H9 (cell line): ENCODE data around the gene SAFB. TPM values are rescaled to one million over a fixed set of nuclear protein-coding genes. Genes with fewer than 3 reads are reported as not detected.

Experiments
- DNase-seq: peaks from one replicate; pipeline ENCODE4 v3.0.0-alpha.2; 2017
- H2AFZ ChIP-seq: one replicate; pipeline ENCODE4 v1.6.1; 2013; ENCODE audit warnings: mild to moderate bottlenecking, low read length, control low read depth, moderate library complexity
- H2AK5ac ChIP-seq: 2 replicates; pipeline ENCODE4 v1.6.1; 2013; ENCODE audit warnings: low read length, control low read depth, mixed read lengths; ENCODE audit not compliant: insufficient read length
- H2BK120ac ChIP-seq: one replicate; pipeline ENCODE4 v1.6.1; 2013; ENCODE audit warnings: low read depth, mild to moderate bottlenecking, low read length, control low read depth, inconsistent platforms; ENCODE audit not compliant: poor library complexity, severe bottlenecking
- H2BK12ac ChIP-seq: 2 replicates; pipeline ENCODE4 v1.6.1; 2013; ENCODE audit warnings: low read length, control low read depth, mixed read lengths, low read depth; ENCODE audit not compliant: insufficient read length
- H2BK15ac ChIP-seq: 2 replicates; pipeline ENCODE4 v1.6.1; 2013; ENCODE audit warnings: low read depth, low read length, control low read depth
- H2BK20ac ChIP-seq: one replicate; pipeline ENCODE4 v1.6.1; 2013; ENCODE audit warnings: low read depth, mild to moderate bottlenecking, low read length, control low read depth, inconsistent platforms; ENCODE audit not compliant: poor library complexity, severe bottlenecking
- H2BK5ac ChIP-seq: 2 replicates; pipeline ENCODE4 v1.6.1; 2013; ENCODE audit warnings: low read length, control low read depth, mixed read lengths; ENCODE audit not compliant: insufficient read length
- H3K14ac ChIP-seq: 2 replicates; pipeline ENCODE4 v1.6.1; 2013; ENCODE audit warnings: low read length, control low read depth; ENCODE audit not compliant: insufficient read depth
- H3K18ac ChIP-seq: 2 replicates; pipeline ENCODE4 v1.6.1; 2013; ENCODE audit warnings: low read depth, mild to moderate bottlenecking, mixed read lengths, low read length, control low read depth; ENCODE audit not compliant: insufficient read length
- H3K23ac ChIP-seq: 2 replicates; pipeline ENCODE4 v1.6.1; 2013; ENCODE audit warnings: low read length, control low read depth, mixed read lengths, low read depth; ENCODE audit not compliant: insufficient read length
- H3K23me2 ChIP-seq: 2 replicates; pipeline ENCODE4 v1.6.1; 2013; ENCODE audit warnings: low read depth, mild to moderate bottlenecking, mixed read lengths, low read length, control low read depth; ENCODE audit not compliant: insufficient read length, poor library complexity, severe bottlenecking
- H3K27ac ChIP-seq: 2 replicates; pipeline ENCODE4 v1.5.1; 2013; ENCODE audit warnings: low read length, control low read depth, mixed read lengths, low read depth; ENCODE audit not compliant: insufficient read length
- H3K27me3 ChIP-seq: 2 replicates; pipeline ENCODE4 v1.6.1; 2013; ENCODE audit warnings: low read length, control low read depth, inconsistent platforms; ENCODE audit not compliant: insufficient read depth
- H3K4ac ChIP-seq: 2 replicates; pipeline ENCODE4 v1.6.1; 2013; ENCODE audit warnings: low read depth, mild to moderate bottlenecking, control low read depth, inconsistent platforms, low read length, moderate library complexity
- H3K4me1 ChIP-seq: 2 replicates; pipeline ENCODE4 v1.6.1; 2013; ENCODE audit warnings: low read length, control low read depth, inconsistent platforms; ENCODE audit not compliant: insufficient read depth
- H3K4me2 ChIP-seq: 2 replicates; pipeline ENCODE4 v1.6.1; 2013; ENCODE audit warnings: low read length, control low read depth, mixed read lengths; ENCODE audit not compliant: insufficient read length, insufficient read depth
- H3K56ac ChIP-seq: 2 replicates; pipeline ENCODE4 v1.6.1; 2013; ENCODE audit warnings: low read depth, mild to moderate bottlenecking, mixed read lengths, low read length, control low read depth; ENCODE audit not compliant: insufficient read length
- H3K79me1 ChIP-seq: 2 replicates; pipeline ENCODE4 v1.6.1; 2013; ENCODE audit warnings: low read depth, mild to moderate bottlenecking, moderate library complexity, low read length, control low read depth, inconsistent platforms; ENCODE audit not compliant: insufficient read depth, poor library complexity, severe bottlenecking
- H3K79me2 ChIP-seq: 2 replicates; pipeline ENCODE4 v1.6.1; 2013; ENCODE audit warnings: low read length, control low read depth, inconsistent platforms; ENCODE audit not compliant: insufficient read depth
- H3K9ac ChIP-seq: 2 replicates; pipeline ENCODE4 v1.6.1; 2013; ENCODE audit warnings: low read length, control low read depth, mixed read lengths; ENCODE audit not compliant: insufficient read length; ENCODE audit errors: extremely low read depth
- H3K9me3 ChIP-seq: one replicate; pipeline ENCODE4 v1.6.1; 2013; ENCODE audit warnings: low read depth, low read length, inconsistent platforms; ENCODE audit not compliant: control insufficient read depth
- H3T11ph ChIP-seq: one replicate; pipeline ENCODE4 v1.6.1; 2013; ENCODE audit warnings: mild to moderate bottlenecking, low read length, control low read depth, inconsistent platforms
- H4K20me1 ChIP-seq: one replicate; pipeline ENCODE4 v1.6.1; 2013; ENCODE audit not compliant: control insufficient read depth, insufficient read length, insufficient read depth
- H4K5ac ChIP-seq: 2 replicates; pipeline ENCODE4 v1.6.1; 2013; ENCODE audit warnings: low read depth, mild to moderate bottlenecking, mixed read lengths, low read length, control low read depth; ENCODE audit not compliant: insufficient read length
- H4K8ac ChIP-seq: replicated peaks from 2 replicates; pipeline ENCODE4 v1.6.1; 2013; ENCODE audit warnings: low read length, control low read depth, mixed read lengths, low read depth; ENCODE audit not compliant: insufficient read length
- H4K91ac ChIP-seq: 2 replicates; pipeline ENCODE4 v1.6.1; 2013; ENCODE audit warnings: low read depth, mild to moderate bottlenecking, moderate library complexity, mixed read lengths, low read length, control low read depth; ENCODE audit not compliant: insufficient read length
- H3K27ac Mint-ChIP-seq, 3 experiments: 2 replicates in 2 of 3; 3 replicates in 1 of 3; pipeline ENCODE4 v1.8.0; 2020 to 2021; ENCODE audit warnings: mixed read lengths in 3 of 3, mild to moderate bottlenecking in 1 of 3, moderate library complexity in 1 of 3
- H3K27me3 Mint-ChIP-seq: 2 replicates; pipeline ENCODE4 v1.8.0; 2021; ENCODE audit warnings: low read depth, mild to moderate bottlenecking, moderate library complexity, mixed read lengths
- H3K36me3 Mint-ChIP-seq, 3 experiments: 2 replicates in 2 of 3; 3 replicates in 1 of 3; pipeline ENCODE4 v1.8.0; 2020 to 2021; ENCODE audit warnings: low read depth in 3 of 3, mixed read lengths in 3 of 3; ENCODE audit not compliant: insufficient read depth in 1 of 3
- H3K4me1 Mint-ChIP-seq, 2 experiments: 2 replicates each; pipeline ENCODE4 v1.8.0; 2020; ENCODE audit warnings: mixed read lengths in 2 of 2
- H3K4me3 Mint-ChIP-seq, 2 experiments: 2 replicates in 1 of 2; 3 replicates in 1 of 2; pipeline ENCODE4 v1.8.0; 2020 to 2021; ENCODE audit warnings: mild to moderate bottlenecking in 2 of 2, mixed read lengths in 2 of 2, moderate library complexity in 1 of 2
- H3K9me3 Mint-ChIP-seq, 2 experiments: 2 replicates in 1 of 2; 3 replicates in 1 of 2; pipeline ENCODE4 v1.8.0; 2020; ENCODE audit warnings: mild to moderate bottlenecking in 2 of 2, mixed read lengths in 2 of 2, moderate library complexity in 1 of 2
- WGBS: extraction: QIAGEN DNeasy Blood & Tissue Kit; methylation state at CpG from one replicate; pipeline ENCODE4 v1.1.7; 2013; ENCODE audit warnings: missing lambda C conversion rate, low lambda C conversion rate, mixed read lengths; ENCODE audit not compliant: insufficient read length; ENCODE audit errors: extremely low coverage; 5-methylcytosine and 5-hydroxymethylcytosine counted together
- total RNA-seq: library from RNA; stranded (reverse); gene quantifications from 2 replicates; pipeline ENCODE4 v1.2.1, GENCODE V29; 2021
- TF ChIP-seq, protein P1 (sequence below): fragments of 200-600 bp; sonication (generic); conservative IDR thresholded peaks from 3 replicates; pipeline ENCODE4 v1.8.0; 2021; ENCODE audit warnings: antibody characterized with exemption, mild to moderate bottlenecking

Gene SAFB
- total RNA-seq, 1 experiment from 2014 or later: 110 TPM

DNA sequence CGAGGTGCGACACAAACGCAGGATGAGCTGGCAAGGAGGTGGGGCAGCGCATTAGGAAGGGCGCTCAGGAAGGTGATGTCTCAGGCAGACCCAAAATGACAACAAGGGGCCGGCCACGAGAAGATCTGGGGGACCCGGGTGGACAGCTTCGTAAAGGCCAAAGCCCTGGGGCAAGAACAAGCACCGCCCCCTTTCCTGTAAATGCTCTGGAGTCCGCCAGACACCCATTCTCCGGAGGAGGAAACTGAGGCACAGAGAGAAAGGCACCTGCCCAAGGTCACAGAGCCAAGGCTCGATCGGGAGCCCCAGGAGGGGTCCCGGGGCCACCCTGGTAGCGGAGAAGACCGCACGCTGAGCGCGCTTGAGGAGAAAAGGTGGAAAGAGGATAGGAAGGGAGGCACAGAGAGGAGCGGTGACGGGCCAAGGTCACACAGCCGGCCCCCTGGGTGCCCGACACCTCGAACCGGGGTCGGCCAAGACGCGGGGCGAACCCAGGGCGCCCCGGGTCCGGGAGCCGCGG lies 878 bp upstream of the SAFB start:
- no peak overlapping the region for H3K56ac ChIP-seq
- H2BK5ac ChIP-seq: no peak overlapping the region
- H4K91ac ChIP-seq: no peak overlapping the region
- no peaks in the 10 kb centered on the region; the same call in 1 of the 2 replicates for H3K4me1 ChIP-seq
- peak overlapping the region; percentile 58 for H3K4me2 ChIP-seq
- no peaks in the 10 kb centered on the region for H3K9me3 ChIP-seq
- no peak overlapping the region for H3T11ph ChIP-seq
- H2AK5ac ChIP-seq: no peak overlapping the region
- no peak overlapping the region for H3K4ac ChIP-seq
- Mint-ChIP-seq H3K4me1 (peaks cover 30 to 34% of the 10 kb centered on the region in 2 experiments), H3K27me3 (peaks cover 4% of the 10 kb centered on the region; the same call in 1 of the 2 replicates), H3K9me3 (peaks cover 0 to 3% of the 10 kb centered on the region in 2 experiments; a peak in 3 of 5 replicates), H3K4me3 (peak overlapping the region; percentile 100), H3K27ac (peak overlapping the region; percentile 32 to 93 (median 92); a peak in 5 of 7 replicates), H3K36me3 (peaks cover 48 to 78% (median 65%) of the 10 kb centered on the region in 3 experiments)
- no peak overlapping the region for H3K18ac ChIP-seq
- no peak overlapping the region for H2BK20ac ChIP-seq
- H3K79me1 ChIP-seq: peaks cover 18% of the 10 kb centered on the region
- H2BK120ac ChIP-seq: no peak overlapping the region
- peaks cover 14% of the 10 kb centered on the region for H3K23me2 ChIP-seq
- H3K27ac ChIP-seq: no peak overlapping the region
- no peak overlapping the region for H2AFZ ChIP-seq
- no peaks in the 10 kb centered on the region for H4K20me1 ChIP-seq
- no peak overlapping the region for H3K14ac ChIP-seq
- no peak overlapping the region for H2BK15ac ChIP-seq
- H4K8ac ChIP-seq: no peak overlapping the region
- H2BK12ac ChIP-seq: no peak overlapping the region
- no peak overlapping the region for H4K5ac ChIP-seq
- TF ChIP-seq, protein P1, sequence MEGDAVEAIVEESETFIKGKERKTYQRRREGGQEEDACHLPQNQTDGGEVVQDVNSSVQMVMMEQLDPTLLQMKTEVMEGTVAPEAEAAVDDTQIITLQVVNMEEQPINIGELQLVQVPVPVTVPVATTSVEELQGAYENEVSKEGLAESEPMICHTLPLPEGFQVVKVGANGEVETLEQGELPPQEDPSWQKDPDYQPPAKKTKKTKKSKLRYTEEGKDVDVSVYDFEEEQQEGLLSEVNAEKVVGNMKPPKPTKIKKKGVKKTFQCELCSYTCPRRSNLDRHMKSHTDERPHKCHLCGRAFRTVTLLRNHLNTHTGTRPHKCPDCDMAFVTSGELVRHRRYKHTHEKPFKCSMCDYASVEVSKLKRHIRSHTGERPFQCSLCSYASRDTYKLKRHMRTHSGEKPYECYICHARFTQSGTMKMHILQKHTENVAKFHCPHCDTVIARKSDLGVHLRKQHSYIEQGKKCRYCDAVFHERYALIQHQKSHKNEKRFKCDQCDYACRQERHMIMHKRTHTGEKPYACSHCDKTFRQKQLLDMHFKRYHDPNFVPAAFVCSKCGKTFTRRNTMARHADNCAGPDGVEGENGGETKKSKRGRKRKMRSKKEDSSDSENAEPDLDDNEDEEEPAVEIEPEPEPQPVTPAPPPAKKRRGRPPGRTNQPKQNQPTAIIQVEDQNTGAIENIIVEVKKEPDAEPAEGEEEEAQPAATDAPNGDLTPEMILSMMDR: no peak
- no CpG with 5 or more reads among the region's 35 CpGs for WGBS
- peaks cover 57% of the 10 kb centered on the region for H3K79me2 ChIP-seq
- no peak for DNase-seq
- H3K23ac ChIP-seq: no peak overlapping the region
- peak overlapping the region; percentile 57 for H3K9ac ChIP-seq
- H3K27me3 ChIP-seq: no peaks in the 10 kb centered on the region
